ENCODE measurements around the gene SLC7A4.
"Not testable (repeated sequence)": the region's sequence is repeated elsewhere in the genome, so short reads cannot be mapped to it uniquely, and the experiment has no call there.

The SLC7A4 gene

DNA sequence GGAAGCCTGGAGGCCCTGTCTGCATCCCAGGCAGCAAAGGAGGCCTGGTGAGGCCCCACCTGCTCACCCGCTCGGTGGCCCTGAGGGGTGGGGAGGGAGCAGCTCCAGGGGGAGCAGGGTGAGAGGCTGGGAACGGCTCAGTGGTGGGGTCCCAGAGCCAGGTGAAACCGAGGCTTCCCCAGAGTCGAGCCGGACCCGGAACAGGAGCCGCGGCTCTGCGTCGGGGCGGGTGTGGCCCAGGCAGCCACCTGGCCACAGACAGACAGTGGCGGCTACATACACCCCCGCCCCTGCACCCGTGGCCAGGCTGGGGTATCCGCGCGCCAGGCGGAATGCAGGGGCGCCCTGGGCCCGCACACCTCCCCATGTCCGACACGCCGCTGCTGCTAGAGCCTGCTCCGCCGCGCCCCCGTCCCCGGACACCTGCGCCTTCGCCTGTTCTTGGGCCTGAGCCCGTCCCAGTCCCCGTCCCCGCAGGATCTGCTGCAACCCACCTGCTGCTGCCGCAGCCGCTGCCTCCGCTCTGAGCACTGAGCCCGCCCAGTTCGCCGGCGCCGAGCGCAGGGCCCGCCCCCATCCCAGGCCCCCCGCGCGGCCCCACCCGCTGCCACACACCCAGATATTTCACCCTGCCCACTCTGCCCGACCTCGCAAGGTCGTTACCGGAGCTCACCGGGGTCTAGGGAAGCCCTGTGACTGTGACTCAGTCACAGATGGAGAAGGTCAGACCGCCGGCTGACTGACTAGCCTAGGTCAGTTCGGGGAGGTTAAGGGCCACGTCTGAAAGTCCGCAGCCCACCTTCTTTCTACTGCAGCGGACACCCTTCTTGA lies at the start of gene SLC7A4:
TSS of gene SLC7A4 (minus strand) at position 525 of the 831 bp plus-strand sequence. CDS start 749 bp downstream, outside the sequence.
- Mint-ChIP-seq H3K27ac (no peak within 1 kb of the TSS), H3K4me3 (no peak within 1 kb of the TSS), H3K27me3 (ENCODE audit: low read depth) (peaks cover 33% of the 10 kb centered on the region), H3K36me3 (ENCODE audit: low read depth) (no peaks in the 10 kb centered on the region), H3K4me1 (ENCODE audit: low read depth) (no peaks in the 10 kb centered on the region), H3K9me3 (no peaks in the 10 kb centered on the region)
- DNase-seq (ENCODE audit: low spot score): no peak

- H3K27ac Mint-ChIP-seq: no peak overlapping the region
- no peaks in the 10 kb centered on the region for H3K9me3 Mint-ChIP-seq
- no peak overlapping the region for H3K4me3 Mint-ChIP-seq
- H3K27me3 Mint-ChIP-seq (ENCODE audit: low read depth): no peaks in the 10 kb centered on the region
- no peak for DNase-seq (ENCODE audit: low spot score)
- no peaks in the 10 kb centered on the region for H3K4me1 Mint-ChIP-seq (ENCODE audit: low read depth)
- no peaks in the 10 kb centered on the region for H3K36me3 Mint-ChIP-seq (ENCODE audit: low read depth)
These were observed 48.2 kb upstream of the SLC7A4 start for GRCh38 chr22:21080435-21081137.

DNA sequence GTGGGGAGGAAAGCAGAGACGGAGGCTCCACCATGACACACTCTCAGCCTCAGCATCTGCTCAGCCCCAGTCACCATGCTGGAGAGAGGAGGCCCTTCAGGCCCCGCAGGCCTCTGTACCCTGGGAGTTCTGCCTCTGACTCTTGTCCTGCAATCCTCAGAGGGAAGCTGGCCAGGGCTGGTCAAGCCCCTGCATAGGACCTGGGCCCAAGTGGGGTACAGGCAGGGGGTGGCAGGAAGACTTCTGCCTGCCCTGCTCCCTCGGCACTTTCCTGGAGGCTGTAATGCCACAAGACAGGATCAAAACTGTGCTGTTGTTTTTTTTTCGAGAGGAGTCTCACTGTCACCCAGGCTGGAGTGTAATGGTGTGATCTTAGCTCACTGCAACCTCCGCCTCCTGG lies 47.1 kb upstream of the SLC7A4 start:
- Mint-ChIP-seq H3K27me3 (ENCODE audit: low read depth) (no peaks in the 10 kb centered on the region), H3K36me3 (ENCODE audit: low read depth) (no peaks in the 10 kb centered on the region), H3K4me3 (no peak overlapping the region), H3K4me1 (ENCODE audit: low read depth) (no peaks in the 10 kb centered on the region), H3K9me3 (no peaks in the 10 kb centered on the region), H3K27ac (no peak overlapping the region)
- DNase-seq (ENCODE audit: low spot score): no peak

GRCh38 chr22:21078916-21079315 lies 46.6 kb upstream of the SLC7A4 start:
- H3K4me1 Mint-ChIP-seq (ENCODE audit: low read depth): no peaks in the 10 kb centered on the region
- no peak for DNase-seq (ENCODE audit: low spot score)
- no peak overlapping the region for H3K4me3 Mint-ChIP-seq
- H3K27me3 Mint-ChIP-seq (ENCODE audit: low read depth): no peaks in the 10 kb centered on the region
- no peaks in the 10 kb centered on the region for H3K36me3 Mint-ChIP-seq (ENCODE audit: low read depth)
- H3K9me3 Mint-ChIP-seq: no peaks in the 10 kb centered on the region
- H3K27ac Mint-ChIP-seq: no peak overlapping the region

- Mint-ChIP-seq H3K4me3 (no peak overlapping the region), H3K4me1 (ENCODE audit: low read depth) (no peaks in the 10 kb centered on the region), H3K27me3 (ENCODE audit: low read depth) (no peaks in the 10 kb centered on the region), H3K9me3 (no peaks in the 10 kb centered on the region), H3K36me3 (ENCODE audit: low read depth) (no peaks in the 10 kb centered on the region), H3K27ac (no peak overlapping the region)
- no peak for DNase-seq (ENCODE audit: low spot score)
These were observed 45.6 kb upstream of the SLC7A4 start for GRCh38 chr22:21077884-21078508.

DNA sequence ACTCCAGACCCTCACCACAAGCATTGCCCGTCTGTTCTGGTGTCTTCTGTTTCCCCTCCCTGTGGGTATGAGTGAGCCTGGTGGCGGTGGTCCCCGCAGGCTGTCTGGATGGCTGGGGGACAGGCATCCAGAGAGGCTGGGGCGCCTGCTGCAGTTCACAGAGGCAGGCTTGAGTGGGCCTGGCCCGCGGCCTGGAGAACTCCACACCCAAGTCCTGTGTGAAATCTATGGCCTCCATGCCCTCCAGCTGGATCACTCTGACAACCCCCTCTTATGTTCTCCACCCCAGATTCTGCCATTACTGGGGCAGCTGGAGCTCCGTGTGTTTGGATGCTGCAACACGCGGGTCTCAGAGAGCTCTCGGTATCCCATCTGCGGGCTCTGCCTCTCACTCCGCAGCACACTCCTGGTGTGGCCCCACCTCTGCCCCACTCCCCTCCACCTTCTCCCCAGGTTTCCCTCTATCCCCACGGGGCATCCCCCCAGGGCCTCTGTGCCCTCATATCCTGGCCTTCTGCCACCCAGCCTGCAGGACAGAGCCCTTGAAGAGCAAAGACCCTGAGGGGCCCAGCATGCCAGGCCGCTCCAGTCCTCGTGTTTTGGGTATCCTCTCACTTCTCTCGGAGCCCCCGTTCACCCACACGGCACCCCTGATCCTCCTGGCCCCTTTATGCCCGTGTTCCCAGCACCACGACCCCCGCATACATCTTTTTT lies 44.7 kb upstream of the SLC7A4 start:
- H3K27ac Mint-ChIP-seq: no peak overlapping the region
- H3K4me1 Mint-ChIP-seq (ENCODE audit: low read depth): no peaks in the 10 kb centered on the region
- H3K9me3 Mint-ChIP-seq: no peaks in the 10 kb centered on the region
- DNase-seq (ENCODE audit: low spot score): no peak
- peaks cover 3% of the 10 kb centered on the region for H3K27me3 Mint-ChIP-seq (ENCODE audit: low read depth)
- H3K36me3 Mint-ChIP-seq (ENCODE audit: low read depth): no peaks in the 10 kb centered on the region
- no peak overlapping the region for H3K4me3 Mint-ChIP-seq

DNA sequence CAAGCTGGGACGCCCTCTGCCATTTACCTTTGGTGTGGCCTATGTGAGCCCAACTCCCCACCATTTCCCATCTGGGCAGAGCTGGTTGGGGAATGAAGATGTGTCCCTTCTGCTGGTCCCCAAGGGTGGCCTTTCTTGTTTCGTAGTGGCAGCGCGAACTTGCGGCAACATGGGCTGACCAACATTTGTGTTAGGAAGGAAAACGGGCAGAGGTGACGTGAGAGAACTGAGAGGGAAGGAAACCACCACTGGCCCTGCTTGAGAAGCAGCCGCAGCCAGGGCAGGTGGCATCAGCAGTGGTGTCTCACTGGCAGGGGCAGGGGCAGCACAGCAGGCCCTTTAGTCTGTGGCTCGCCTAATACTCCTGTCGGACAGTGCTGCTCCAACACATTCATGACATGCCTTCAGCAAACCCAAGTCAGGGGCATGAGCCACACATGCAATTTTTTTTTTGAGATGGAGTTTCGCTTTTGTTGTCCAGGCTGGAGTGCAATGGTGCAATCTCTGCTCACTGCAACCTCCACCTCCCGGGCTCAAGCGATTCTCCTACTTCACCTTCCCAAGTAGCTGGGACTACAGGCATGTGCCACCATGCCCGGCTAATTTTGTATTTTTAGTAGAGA lies 43.3 kb upstream of the SLC7A4 start:
- peaks cover 3% of the 10 kb centered on the region for H3K27me3 Mint-ChIP-seq (ENCODE audit: low read depth)
- H3K4me1 Mint-ChIP-seq (ENCODE audit: low read depth): no peaks in the 10 kb centered on the region
- H3K4me3 Mint-ChIP-seq: no peak overlapping the region
- H3K36me3 Mint-ChIP-seq (ENCODE audit: low read depth): no peaks in the 10 kb centered on the region
- H3K27ac Mint-ChIP-seq: no peak overlapping the region
- DNase-seq (ENCODE audit: low spot score): no peak
- H3K9me3 Mint-ChIP-seq: no peaks in the 10 kb centered on the region

DNA sequence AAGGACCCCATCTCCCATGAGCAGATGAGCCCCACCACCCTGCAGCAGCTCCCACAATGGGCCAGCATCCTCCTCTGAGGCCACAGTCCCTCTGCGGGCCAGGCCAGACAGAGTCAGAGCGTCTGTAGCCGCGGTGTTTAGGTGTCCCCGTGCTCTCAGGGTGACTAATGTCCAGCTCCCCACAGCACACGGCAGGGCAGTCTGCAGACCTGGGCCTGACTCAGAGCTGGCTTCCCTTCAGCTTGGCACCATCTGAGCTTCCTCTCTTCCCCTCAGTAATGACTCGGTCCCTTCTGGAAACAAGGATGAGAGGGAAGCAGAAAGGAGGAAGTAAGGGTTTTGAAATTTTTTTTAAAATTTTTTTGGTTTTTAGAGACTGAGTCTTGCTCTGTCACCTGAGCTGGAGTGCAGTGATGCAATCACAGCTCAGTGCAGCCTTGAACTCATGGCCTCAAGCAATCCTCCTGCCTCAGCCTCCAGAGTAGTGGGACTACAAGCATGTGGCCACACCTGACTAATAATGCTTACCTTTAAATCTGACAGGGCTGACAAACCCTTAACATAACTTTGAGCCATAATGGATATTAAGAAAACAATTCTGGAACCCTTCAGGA lies 41.8 kb upstream of the SLC7A4 start:
- H3K27ac Mint-ChIP-seq: no peak overlapping the region
- no peaks in the 10 kb centered on the region for H3K36me3 Mint-ChIP-seq (ENCODE audit: low read depth)
- DNase-seq (ENCODE audit: low spot score): no peak
- H3K9me3 Mint-ChIP-seq: no peaks in the 10 kb centered on the region
- peaks cover 3% of the 10 kb centered on the region for H3K27me3 Mint-ChIP-seq (ENCODE audit: low read depth)
- H3K4me1 Mint-ChIP-seq (ENCODE audit: low read depth): no peaks in the 10 kb centered on the region
- no peak overlapping the region for H3K4me3 Mint-ChIP-seq

GRCh38 chr22:21073482-21073881 lies 41.1 kb upstream of the SLC7A4 start:
- Mint-ChIP-seq H3K4me3 (no peak overlapping the region), H3K27ac (no peak overlapping the region), H3K36me3 (ENCODE audit: low read depth) (no peaks in the 10 kb centered on the region), H3K27me3 (ENCODE audit: low read depth) (peaks cover 3% of the 10 kb centered on the region), H3K9me3 (no peaks in the 10 kb centered on the region), H3K4me1 (ENCODE audit: low read depth) (no peaks in the 10 kb centered on the region)
- DNase-seq (ENCODE audit: low spot score): no peak

DNA sequence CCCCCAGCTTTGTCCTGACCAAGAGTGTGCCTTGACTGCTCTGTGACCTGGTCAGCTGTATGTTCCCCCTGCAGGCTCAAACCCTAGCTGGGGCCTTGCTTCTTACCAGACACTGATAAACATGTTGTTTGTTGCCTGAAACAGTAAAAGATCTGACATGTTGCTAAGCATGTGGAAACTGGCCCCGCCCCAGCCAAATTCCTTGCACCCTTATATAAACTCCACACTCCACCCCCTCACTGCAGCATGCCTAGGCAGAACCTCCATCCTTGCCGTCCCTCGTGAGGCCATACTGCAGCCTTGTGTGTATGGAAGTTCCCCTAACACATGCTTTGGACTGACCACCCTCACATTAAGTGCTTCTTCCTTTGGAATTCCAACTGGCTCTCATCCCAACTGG lies 40.7 kb upstream of the SLC7A4 start:
- H3K27ac Mint-ChIP-seq: no peak overlapping the region
- H3K36me3 Mint-ChIP-seq (ENCODE audit: low read depth): no peaks in the 10 kb centered on the region
- no peak overlapping the region for H3K4me3 Mint-ChIP-seq
- H3K9me3 Mint-ChIP-seq: no peaks in the 10 kb centered on the region
- H3K27me3 Mint-ChIP-seq (ENCODE audit: low read depth): peaks cover 3% of the 10 kb centered on the region
- no peaks in the 10 kb centered on the region for H3K4me1 Mint-ChIP-seq (ENCODE audit: low read depth)
- no peak for DNase-seq (ENCODE audit: low spot score)

DNA sequence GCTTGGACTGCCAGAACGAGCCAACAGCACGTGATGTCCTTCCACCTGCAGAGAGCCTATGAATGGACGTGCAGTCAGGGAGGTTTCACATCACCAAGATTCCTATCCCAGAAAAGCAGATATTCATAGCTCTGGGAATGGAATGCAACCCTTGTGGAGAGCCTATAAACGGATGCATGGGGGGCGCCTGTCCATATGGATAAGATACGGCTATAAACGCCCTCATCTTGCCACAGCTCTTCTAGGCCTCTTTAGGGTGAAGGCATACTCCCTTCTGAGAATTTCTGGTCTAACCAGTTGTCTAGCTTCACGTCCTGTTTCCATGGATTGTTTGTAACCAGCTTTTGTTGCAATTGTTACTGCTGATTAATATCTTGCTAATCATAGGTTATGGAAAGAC lies 39.4 kb upstream of the SLC7A4 start:
- H3K27me3 Mint-ChIP-seq (ENCODE audit: low read depth); H3K36me3 Mint-ChIP-seq (ENCODE audit: low read depth); DNase-seq (ENCODE audit: low spot score); H3K4me3 Mint-ChIP-seq; H3K27ac Mint-ChIP-seq; H3K9me3 Mint-ChIP-seq; H3K4me1 Mint-ChIP-seq (ENCODE audit: low read depth): not testable (repeated sequence)

GRCh38 chr22:21070690-21071615 lies 38.6 kb upstream of the SLC7A4 start:
- Mint-ChIP-seq H3K9me3 (no peaks in the 10 kb centered on the region), H3K36me3 (ENCODE audit: low read depth) (no peaks in the 10 kb centered on the region), H3K4me1 (ENCODE audit: low read depth) (no peaks in the 10 kb centered on the region), H3K4me3 (no peak overlapping the region), H3K27me3 (ENCODE audit: low read depth) (peaks cover 3% of the 10 kb centered on the region), H3K27ac (no peak overlapping the region)
- no peak for DNase-seq (ENCODE audit: low spot score)
